ENCODE data around the gene EVA1A.

The EVA1A gene

GRCh38 chr2:75589391-75590105 is 28.8 kb upstream of the EVA1A start:
- no peak for TF ChIP-seq CTCF (IDR thresholded peaks at IDR 0.05; ENCODE audit: extremely low read depth, missing control alignments)
- DNase-seq (ENCODE audit: low spot score): no peak

GRCh38 chr2:75587954-75588587 is 27.3 kb upstream of the EVA1A start:
- no peak for DNase-seq (ENCODE audit: low spot score)
- no peak for TF ChIP-seq CTCF (IDR thresholded peaks at IDR 0.05; ENCODE audit: extremely low read depth, missing control alignments)

GRCh38 chr2:75586971-75587370 is 26.2 kb upstream of the EVA1A start:
- TF ChIP-seq CTCF (IDR thresholded peaks at IDR 0.05; ENCODE audit: extremely low read depth, missing control alignments): no peak
- no peak for DNase-seq (ENCODE audit: low spot score)

- no peak for TF ChIP-seq CTCF (IDR thresholded peaks at IDR 0.05; ENCODE audit: extremely low read depth, missing control alignments)
- DNase-seq (ENCODE audit: low spot score): no peak
Observed at GRCh38 chr2:75582840-75583239, 22.1 kb upstream of the EVA1A start.

GRCh38 chr2:75580606-75581005 is 19.9 kb upstream of the EVA1A start:
- TF ChIP-seq CTCF (IDR thresholded peaks at IDR 0.05; ENCODE audit: extremely low read depth, missing control alignments): no peak
- no peak for DNase-seq (ENCODE audit: low spot score)

- TF ChIP-seq CTCF (IDR thresholded peaks at IDR 0.05; ENCODE audit: extremely low read depth, missing control alignments): no peak
- DNase-seq (ENCODE audit: low spot score): no peak
Observed at GRCh38 chr2:75580156-75580555, 19.4 kb upstream of the EVA1A start.

- no peak for DNase-seq (ENCODE audit: low spot score)
- TF ChIP-seq CTCF (IDR thresholded peaks at IDR 0.05; ENCODE audit: extremely low read depth, missing control alignments): no peak
Observed at GRCh38 chr2:75579186-75579585, 18.4 kb upstream of the EVA1A start.

Data from GM20000 (cell line).